Peyer's patch (tissue), 4 donors: ENCODE measurements around the gene WDHD1.

Experiments
- CTCF ChIP-seq, 6 experiments: fragments of 450-650 bp in 4 of 6; fragments of 200-600 bp in 2 of 6; sonication (generic) in 1 of 6; IDR thresholded peaks; one replicate each; pipeline ENCODE4 v1.5.1; 2017 to 2019; ENCODE audit warnings: antibody characterized with exemption in 6 of 6, mild to moderate bottlenecking in 3 of 6, moderate library complexity in 1 of 6
- POLR2A ChIP-seq, 2 donors: fragments of 450-650 bp; IDR thresholded peaks; one replicate each; pipeline ENCODE4 v1.5.1; 2017; ENCODE audit warnings: antibody characterized with exemption in 2 of 2, mild to moderate bottlenecking in 2 of 2, moderate library complexity in 2 of 2

GRCh38 chr14:55057919-55058318 lies 31.0 kb upstream of the WDHD1 start:
- no peak for TF ChIP-seq CTCF (IDR thresholded peaks at IDR 0.05)
- TF ChIP-seq POLR2A (IDR thresholded peaks at IDR 0.05) = no peak
